K562 (cell line): ENCODE measurements around the gene FBLIM1. TPM values are rescaled to one million over a fixed set of nuclear protein-coding genes. Genes with fewer than 3 reads are reported as not detected.

ENCODE experiments used
- ARID1B ChIP-seq: fragments of 450-650 bp; IDR thresholded peaks from 2 replicates; pipeline ENCODE4 v1.6.1; 2016; ENCODE audit warnings: antibody characterized with exemption, mild to moderate bottlenecking, inconsistent platforms
- ARID3A ChIP-seq: IDR thresholded peaks from 2 replicates; pipeline ENCODE4 v1.6.1; 2012; ENCODE audit warnings: low read depth, low read length, improper control_type of control experiment, borderline replicate concordance
- CHD7 ChIP-seq: fragments of 200-600 bp; sonication (generic); IDR thresholded peaks from one replicate; pipeline ENCODE4 v1.6.1; 2012; ENCODE audit warnings: mild to moderate bottlenecking, low read depth, low read length, inconsistent platforms
- ESRRB ChIP-seq: fragments of 250-450 bp; sonication (Bioruptor Pico); IDR thresholded peaks from 2 replicates; pipeline ENCODE4 v1.5.0; 2020; ENCODE audit warnings: mild to moderate bottlenecking, moderate library complexity, borderline replicate concordance
- IRF1 ChIP-seq: sonication (generic); formaldehyde crosslinking; IDR thresholded peaks from 2 replicates; pipeline ENCODE4 v1.8.0; 2022; ENCODE audit warnings: missing genetic modification reagents, mild to moderate bottlenecking, borderline replicate concordance
- RBM15 ChIP-seq: fragments of 200-400 bp; formaldehyde crosslinking; IDR thresholded peaks from 2 replicates; pipeline ENCODE4 v1.6.1; 2018; ENCODE audit warnings: mild to moderate bottlenecking, low read length, moderate library complexity; ENCODE audit not compliant: insufficient read depth
- SMAD4 ChIP-seq: fragments of 250-450 bp; sonication (Bioruptor Pico); conservative IDR thresholded peaks from 2 replicates; pipeline ENCODE4 v1.8.0; 2021; ENCODE audit warnings: inconsistent platforms, mild to moderate bottlenecking, moderate library complexity
- TBL1XR1 ChIP-seq, 2 experiments: IDR thresholded peaks; 2 replicates each; pipeline ENCODE4 v1.6.1; 2012; ENCODE audit warnings: improper control_type of control experiment in 2 of 2, low read length in 2 of 2, mild to moderate bottlenecking in 1 of 2
- TRIM28 ChIP-seq: fragments of 450-650 bp; IDR thresholded peaks from 2 replicates; pipeline ENCODE4 v1.6.1; 2017
- ZNF449 ChIP-seq: fragments of 250-450 bp; sonication (Bioruptor Pico); IDR thresholded peaks from 2 replicates; pipeline ENCODE4 v1.8.0; 2022; ENCODE audit warnings: moderate library complexity, mild to moderate bottlenecking, inconsistent platforms
- polyA plus RNA-seq, 8 experiments: library from polyadenylated mRNA; depleted of rRNA in 4 of 8; stranded (reverse) in 5 of 8; unstranded in 3 of 8; fragments of >200 nt; fragmentation: Nextera tagmentation in 2 of 8; fragmentation: Illumina TruSeq in 1 of 8; extraction: Ambion mirVana in 2 of 8; extraction: Trizol in 1 of 8; gene quantifications; 2 replicates each; pipeline versions ENCODE4 v1.2.1 to v1.2.3, GENCODE V29; 2011 to 2014; ENCODE audit warnings: inconsistent platforms in 1 of 8, missing spikeins in 1 of 8
- total RNA-seq, 7 experiments: library from RNA; depleted of rRNA in 6 of 7; stranded (reverse); fragments of >200 nt in 6 of 7; fragmentation: Illumina TruSeq in 2 of 7; extraction: Trizol in 2 of 7; gene quantifications; 2 replicates each; pipeline versions ENCODE4 v1.2.1 to v1.2.3, GENCODE V29; 2011 to 2021; ENCODE audit warnings: low replicate concordance in 1 of 7

Gene FBLIM1
- total and polyA plus RNA-seq, 9 of the 15 experiments (the other 6 are each of a cell fraction or from before 2014, with no cell fraction given) = 0.14 to 0.24 TPM; not detected in 7

GRCh38 chr1:15761366-15762128 is 3.0 kb downstream of the FBLIM1 start (continued):
- TF ChIP-seq CHD7 (no peak), RBM15 (no peak), IRF1 (CRISPR knock-in tag) (no peak), ZNF449 (no peak), ARID1B (peak; percentile 75), TRIM28 (no peak), TBL1XR1 (IDR thresholded peaks at IDR 0.05; ENCODE audit: low read length in 2 of 2) (no peak), SMAD4 (no peak), ARID3A (no peak), ESRRB (CRISPR knock-in tag) (no peak)
